ENCODE results near the gene HENMT1.

GRCh38 chr1:108665067-108665466 lies 4.2 kb upstream of the HENMT1 start:
- TF ChIP-seq EP300 (IDR thresholded peaks at IDR 0.05) (no peak), CTCF (IDR thresholded peaks at IDR 0.05) (no peak), POLR2A (IDR thresholded peaks at IDR 0.05) (no peak)
